Left ventricle myocardium inferior (tissue), 1 donor: ENCODE results near the gene CGRRF1. TPM values are rescaled to one million over a fixed set of nuclear protein-coding genes. Genes with fewer than 3 reads are reported as not detected.

Experiments used
- DNase-seq: peaks from one replicate; pipeline ENCODE4 v3.0.0-alpha.2; 2020
- H3K27ac ChIP-seq: fragments of 200-600 bp; replicated peaks from 2 replicates; pipeline ENCODE4 v1.8.0; 2021
- H3K27me3 ChIP-seq: fragments of 200-600 bp; 2 replicates; pipeline ENCODE4 v1.8.0; 2021; ENCODE audit warnings: low read depth
- H3K36me3 ChIP-seq: fragments of 200-600 bp; 2 replicates; pipeline ENCODE4 v1.8.0; 2021
- H3K4me1 ChIP-seq: fragments of 200-600 bp; 2 replicates; pipeline ENCODE4 v1.8.0; 2021
- H3K4me3 ChIP-seq: fragments of 200-600 bp; 2 replicates; pipeline ENCODE4 v1.8.0; 2021; ENCODE audit warnings: mild to moderate bottlenecking, moderate library complexity
- H3K9me3 ChIP-seq: fragments of 200-600 bp; replicated peaks from 2 replicates; pipeline ENCODE4 v1.8.0; 2021
- CTCF ChIP-seq: fragments of 200-600 bp; IDR thresholded peaks from 2 replicates; pipeline ENCODE4 v1.8.0; 2021; ENCODE audit warnings: antibody characterized with exemption, mild to moderate bottlenecking, borderline replicate concordance
- intact Hi-C: fragments of 100-400 bp; cut with micrococcal nuclease; formaldehyde crosslinking; loops from one replicate; pipeline ENCODE4 v1.11.0; 2022
- total RNA-seq: library from RNA; stranded (reverse); fragmentation: NEBNext Ultra II Directional; extraction: Animal tissue kit (Norgen Biotek cat#: 25700); gene quantifications from one replicate; pipeline ENCODE4 v1.2.1, GENCODE V29; 2021
- donor health status: DM: no; HTN: yes; CAD: no; lungs with severe emphysema.

Gene CGRRF1
- total RNA-seq, 1 donor from 2014 or later = 21.3 TPM

DNA sequence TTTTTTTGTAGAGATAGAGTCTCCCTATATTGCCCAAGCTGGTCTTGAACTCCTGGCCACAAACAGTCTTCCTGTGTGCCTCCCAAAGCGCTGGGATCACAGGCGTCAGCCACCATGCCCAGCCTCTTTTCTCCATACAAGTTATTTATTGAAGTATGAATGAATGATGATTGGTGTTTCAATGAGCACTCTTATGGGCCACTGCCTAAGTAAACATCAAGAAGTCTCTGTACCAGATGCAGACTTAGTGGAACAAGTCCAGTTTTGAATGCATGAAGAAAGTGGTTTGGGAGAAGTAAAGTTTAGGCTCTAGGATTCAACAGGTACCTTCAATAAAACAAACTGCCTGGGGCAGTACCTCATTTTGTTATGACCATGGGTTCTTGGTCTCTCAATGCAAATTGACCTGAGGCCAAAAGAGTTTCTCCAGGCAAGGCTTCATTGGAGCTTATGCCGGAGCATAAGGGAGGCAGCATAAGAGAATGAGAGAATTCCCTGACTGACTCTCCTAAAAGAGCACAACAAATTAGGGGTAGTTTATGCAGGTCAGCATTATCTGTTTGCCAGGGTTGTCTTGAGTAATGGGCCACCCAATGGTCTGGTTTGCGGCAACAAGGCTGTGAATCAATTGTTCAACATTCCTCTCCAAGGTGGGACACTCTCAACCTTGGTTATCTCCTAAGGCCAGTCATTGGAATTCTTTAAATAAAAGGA lies 19.8 kb upstream of the CGRRF1 start:
- intact Hi-C loops = no loop called here

DNA sequence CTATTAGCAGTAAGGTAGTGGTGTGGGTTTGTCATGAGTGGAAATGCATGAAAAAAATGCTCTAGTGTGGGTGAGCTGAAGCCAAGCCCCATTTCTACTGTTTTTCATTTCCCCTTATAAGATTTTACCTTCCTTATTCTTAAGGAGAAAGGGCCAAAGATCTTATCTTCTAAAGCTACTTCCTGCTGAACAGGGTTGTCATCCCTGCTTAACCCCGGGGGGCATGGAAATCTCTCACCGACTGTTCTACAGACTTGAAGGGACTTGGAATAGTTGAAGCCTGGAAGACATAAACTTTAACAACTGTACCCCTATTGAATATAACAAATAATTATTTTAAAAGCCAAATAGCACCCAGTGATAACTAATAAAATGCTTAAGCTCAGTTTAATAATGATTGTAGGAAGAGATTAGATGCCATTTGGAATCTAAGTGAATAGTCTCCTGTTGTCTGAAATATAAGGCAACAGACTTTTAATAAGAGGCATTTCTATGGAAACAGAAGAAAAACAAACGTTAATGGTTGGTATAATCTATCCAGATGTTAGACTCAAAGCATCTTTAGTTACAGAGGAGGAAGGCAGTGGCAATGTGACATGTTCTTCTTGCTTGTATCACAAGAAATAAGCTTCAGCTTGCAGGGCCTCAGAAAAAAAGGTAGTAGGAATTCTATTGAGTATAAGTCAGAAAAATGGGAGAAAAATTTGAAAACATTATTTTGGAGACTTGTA lies 19.1 kb upstream of the CGRRF1 start:
- no peak overlapping the region for H3K4me3 ChIP-seq
- intact Hi-C loops = no loop called here

More for the DNA sequence above, 19.8 kb upstream of the CGRRF1 start:
- no peak for DNase-seq
- Histone ChIP-seq H3K27ac (peak overlapping the region; percentile 94), H3K9me3 (no peaks in the 10 kb centered on the region), H3K4me1 (peaks cover 52% of the 10 kb centered on the region), H3K27me3 (no peaks in the 10 kb centered on the region), H3K36me3 (no peaks in the 10 kb centered on the region), H3K4me3 (peak overlapping the region; percentile 85)
- TF ChIP-seq CTCF = no peak

DNA sequence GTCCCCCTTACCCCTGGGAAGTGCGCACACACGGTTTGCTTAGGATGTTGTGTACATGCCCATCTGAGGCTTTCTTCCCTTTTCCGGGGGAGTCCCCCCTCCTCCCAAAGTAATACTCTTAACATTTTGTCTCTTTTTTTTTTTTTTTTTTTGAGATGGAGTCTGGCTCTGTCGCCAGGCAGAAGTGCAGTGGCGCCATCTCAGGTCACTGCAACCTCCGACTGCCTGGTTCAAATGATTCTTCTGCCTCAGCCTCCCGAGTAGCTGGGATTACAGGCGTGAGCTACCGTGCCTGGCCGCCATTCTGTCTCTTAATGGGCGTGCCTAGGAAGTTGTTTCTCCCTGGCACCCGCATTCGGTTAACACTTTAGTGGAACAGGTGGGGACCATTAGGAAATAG lies 16.4 kb upstream of the CGRRF1 start:
- no peak for DNase-seq
- Histone ChIP-seq H3K4me3 (no peak overlapping the region), H3K4me1 (peaks cover 23% of the 10 kb centered on the region), H3K36me3 (no peaks in the 10 kb centered on the region), H3K9me3 (no peaks in the 10 kb centered on the region), H3K27ac (no peak overlapping the region), H3K27me3 (no peaks in the 10 kb centered on the region)
- intact Hi-C loops = no loop called here
- no peak for TF ChIP-seq CTCF

More for the DNA sequence above, 19.1 kb upstream of the CGRRF1 start:
- Histone ChIP-seq H3K27ac (no peak overlapping the region), H3K9me3 (no peaks in the 10 kb centered on the region), H3K27me3 (no peaks in the 10 kb centered on the region), H3K36me3 (no peaks in the 10 kb centered on the region), H3K4me1 (peaks cover 45% of the 10 kb centered on the region)
- no peak for TF ChIP-seq CTCF
- DNase-seq = no peak

DNA sequence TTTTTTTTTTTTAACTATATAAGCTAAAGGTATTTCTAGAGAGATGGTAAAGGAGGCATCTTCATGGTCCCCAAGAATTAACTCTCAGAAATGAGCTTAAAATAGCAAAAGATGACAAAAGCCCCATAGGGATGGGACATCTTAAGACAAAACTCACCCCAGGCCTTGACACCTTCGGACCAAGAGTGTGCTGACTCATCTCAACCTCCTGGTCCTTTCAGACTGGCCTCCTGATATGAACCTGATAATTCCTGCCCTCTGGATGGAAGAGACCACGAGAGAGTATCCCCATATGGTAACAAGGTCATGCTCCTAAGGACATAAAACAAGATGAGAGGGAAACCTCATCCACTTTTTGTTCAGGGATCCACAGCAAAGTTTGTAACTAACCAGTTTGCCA lies 12.5 kb upstream of the CGRRF1 start:
- H3K27me3 ChIP-seq = no peaks in the 10 kb centered on the region
- H3K9me3 ChIP-seq = no peaks in the 10 kb centered on the region
- TF ChIP-seq CTCF = no peak
- H3K4me3 ChIP-seq = no peak overlapping the region
- intact Hi-C loops = no loop called here
- H3K4me1 ChIP-seq = peaks cover 12% of the 10 kb centered on the region
- no peak for DNase-seq
- H3K36me3 ChIP-seq = no peaks in the 10 kb centered on the region
- peak overlapping the region; percentile 80 for H3K27ac ChIP-seq

DNA sequence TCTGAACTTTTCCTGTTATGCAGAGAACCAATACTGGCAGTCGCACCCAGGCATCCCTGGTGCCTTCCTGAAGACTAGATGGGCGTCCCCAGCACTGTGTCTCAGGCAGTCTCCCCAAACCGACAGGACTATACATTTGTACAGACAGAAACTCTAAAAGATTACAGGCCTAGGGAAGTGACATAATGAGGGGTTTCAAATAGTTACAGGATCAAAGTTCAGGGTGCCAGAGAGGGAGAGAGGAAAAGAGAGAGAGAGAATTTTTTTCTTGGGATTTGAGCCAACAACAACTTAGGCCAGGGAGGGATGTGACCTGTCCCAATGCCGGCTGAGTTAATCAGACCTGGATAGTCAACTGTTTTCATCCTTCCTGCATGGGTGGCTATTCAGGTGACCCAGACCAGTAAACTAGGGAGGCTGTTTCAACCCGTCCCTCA lies 11.6 kb upstream of the CGRRF1 start:
- intact Hi-C loops = no loop called here
- H3K4me1 ChIP-seq = peaks cover 7% of the 10 kb centered on the region
- H3K36me3 ChIP-seq = no peaks in the 10 kb centered on the region
- peak overlapping the region; percentile 49 for H3K4me3 ChIP-seq
- no peaks in the 10 kb centered on the region for H3K9me3 ChIP-seq
- peak overlapping the region; percentile 80 for H3K27ac ChIP-seq
- TF ChIP-seq CTCF = no peak
- no peak for DNase-seq
- no peaks in the 10 kb centered on the region for H3K27me3 ChIP-seq
